Measurements from ENCODE around the gene ALB. TPM values are rescaled to one million over a fixed set of nuclear protein-coding genes. Genes with fewer than 3 reads are reported as not detected.

ALB gene
- total RNA-seq, 2 experiments from 2014 or later = not detected

- no peak for DNase-seq
- no peaks in the 10 kb centered on the region for H3K4me1 Mint-ChIP-seq (ENCODE audit: low read depth)
- POLR2A ChIA-PET = no interaction called here
- intact Hi-C loops (cut with micrococcal nuclease) = no loop called here
- CTCF ChIA-PET = no interaction called here
- no peaks in the 10 kb centered on the region for H3K36me3 Mint-ChIP-seq
- no peak overlapping the region for H3K4me3 Mint-ChIP-seq
- H3K27ac Mint-ChIP-seq = no peak overlapping the region
- peaks cover 7% of the 10 kb centered on the region for H3K27me3 Mint-ChIP-seq
- no peaks in the 10 kb centered on the region for H3K9me3 Mint-ChIP-seq
Measured at GRCh38 chr4:73436674-73437557, 32.8 kb downstream of the ALB start.

- H3K9me3 Mint-ChIP-seq = no peaks in the 10 kb centered on the region
- H3K4me1 Mint-ChIP-seq (ENCODE audit: low read depth) = no peaks in the 10 kb centered on the region
- no peaks in the 10 kb centered on the region for H3K36me3 Mint-ChIP-seq
- no peak overlapping the region for H3K4me3 Mint-ChIP-seq
- POLR2A ChIA-PET = no interaction called here
- H3K27me3 Mint-ChIP-seq = peaks cover 7% of the 10 kb centered on the region
- no peak for DNase-seq
- no peak overlapping the region for H3K27ac Mint-ChIP-seq
- intact Hi-C loops (cut with micrococcal nuclease) = no loop called here
- CTCF ChIA-PET = interaction anchor here (1.1 kb wide), 1 partner anchor 9 kb away, joined by 3 read pairs; no protein-coding TSS in a partner anchor
Measured at GRCh38 chr4:73437558-73437956, 33.5 kb downstream of the ALB start.

- H3K9me3 Mint-ChIP-seq = no peaks in the 10 kb centered on the region
- H3K4me1 Mint-ChIP-seq (ENCODE audit: low read depth) = no peaks in the 10 kb centered on the region
- DNase-seq = no peak
- peaks cover 7% of the 10 kb centered on the region for H3K27me3 Mint-ChIP-seq
- H3K4me3 Mint-ChIP-seq = no peak overlapping the region
- ChIA-PET CTCF (interaction anchor here (1.1 kb wide), 1 partner anchor 8 kb away, joined by 3 read pairs; no protein-coding TSS in a partner anchor), POLR2A (no interaction called here)
- no peak overlapping the region for H3K27ac Mint-ChIP-seq
- intact Hi-C loops (cut with micrococcal nuclease) = no loop called here
- no peaks in the 10 kb centered on the region for H3K36me3 Mint-ChIP-seq
Measured at GRCh38 chr4:73438048-73438447, 34.0 kb downstream of the ALB start.

GRCh38 chr4:73438582-73439215, 34.6 kb downstream of the ALB start:
- ChIA-PET POLR2A (no interaction called here), CTCF (interaction anchor here (1.1 kb wide), 1 partner anchor 8 kb away, joined by 3 read pairs; no protein-coding TSS in a partner anchor)
- Mint-ChIP-seq H3K27ac (no peak overlapping the region), H3K9me3 (no peaks in the 10 kb centered on the region), H3K4me3 (no peak overlapping the region), H3K36me3 (no peaks in the 10 kb centered on the region), H3K4me1 (ENCODE audit: low read depth) (no peaks in the 10 kb centered on the region), H3K27me3 (peaks cover 10% of the 10 kb centered on the region)
- DNase-seq = no peak
- intact Hi-C loops (cut with micrococcal nuclease) = no loop called here

GRCh38 chr4:73439445-73439844, 35.4 kb downstream of the ALB start:
- DNase-seq = no peak
- Mint-ChIP-seq H3K9me3 (no peaks in the 10 kb centered on the region), H3K4me1 (ENCODE audit: low read depth) (no peaks in the 10 kb centered on the region), H3K36me3 (no peaks in the 10 kb centered on the region), H3K27me3 (peaks cover 9% of the 10 kb centered on the region), H3K27ac (no peak overlapping the region), H3K4me3 (no peak overlapping the region)
- intact Hi-C loops (cut with micrococcal nuclease) = no loop called here
- ChIA-PET CTCF (no interaction called here), POLR2A (no interaction called here)

- POLR2A ChIA-PET = no interaction called here
- CTCF ChIA-PET = no interaction called here
- no peak overlapping the region for H3K4me3 Mint-ChIP-seq
Measured at GRCh38 chr4:73439991-73440390, 35.9 kb downstream of the ALB start.

GRCh38 chr4:73440653-73441052, 36.6 kb downstream of the ALB start:
- intact Hi-C loops (cut with micrococcal nuclease) = loop anchor here (10.0 kb wide), 3 partner anchors 96 to 736 kb away; no protein-coding TSS in a partner anchor
- POLR2A ChIA-PET = no interaction called here

More at GRCh38 chr4:73439991-73440390, 35.9 kb downstream of the ALB start:
- H3K9me3 Mint-ChIP-seq = no peaks in the 10 kb centered on the region
- DNase-seq = no peak
- peaks cover 8% of the 10 kb centered on the region for H3K27me3 Mint-ChIP-seq
- no peaks in the 10 kb centered on the region for H3K36me3 Mint-ChIP-seq
- H3K4me1 Mint-ChIP-seq (ENCODE audit: low read depth) = no peaks in the 10 kb centered on the region
- intact Hi-C loops (cut with micrococcal nuclease) = loop anchor here (10.0 kb wide), 3 partner anchors 95 to 735 kb away; no protein-coding TSS in a partner anchor
- no peak overlapping the region for H3K27ac Mint-ChIP-seq

GRCh38 chr4:73442275-73442674, 38.2 kb downstream of the ALB start:
- intact Hi-C loops (cut with micrococcal nuclease) = loop anchor here (10.0 kb wide), 3 partner anchors 97 to 737 kb away; no protein-coding TSS in a partner anchor
- no peaks in the 10 kb centered on the region for H3K9me3 Mint-ChIP-seq
- H3K27me3 Mint-ChIP-seq = peaks cover 10% of the 10 kb centered on the region
- CTCF ChIA-PET = no interaction called here
- no peak overlapping the region for H3K27ac Mint-ChIP-seq
- POLR2A ChIA-PET = no interaction called here
- no peak overlapping the region for H3K4me3 Mint-ChIP-seq
- H3K36me3 Mint-ChIP-seq = no peaks in the 10 kb centered on the region
- no peak for DNase-seq
- no peaks in the 10 kb centered on the region for H3K4me1 Mint-ChIP-seq (ENCODE audit: low read depth)

More at GRCh38 chr4:73440653-73441052, 36.6 kb downstream of the ALB start:
- H3K4me1 Mint-ChIP-seq (ENCODE audit: low read depth) = no peaks in the 10 kb centered on the region
- no peak for DNase-seq
- no peaks in the 10 kb centered on the region for H3K9me3 Mint-ChIP-seq
- CTCF ChIA-PET = no interaction called here
- no peak overlapping the region for H3K4me3 Mint-ChIP-seq
- H3K36me3 Mint-ChIP-seq = no peaks in the 10 kb centered on the region
- H3K27ac Mint-ChIP-seq = no peak overlapping the region
- H3K27me3 Mint-ChIP-seq = peaks cover 8% of the 10 kb centered on the region

- intact Hi-C loops (cut with micrococcal nuclease) = loop anchor here (10.0 kb wide), 3 partner anchors 98 to 738 kb away; no protein-coding TSS in a partner anchor
- no peaks in the 10 kb centered on the region for H3K9me3 Mint-ChIP-seq
Measured at GRCh38 chr4:73443224-73443623, 39.1 kb downstream of the ALB start.

GRCh38 chr4:73445383-73446335, 41.6 kb downstream of the ALB start:
- Mint-ChIP-seq H3K27ac (no peak overlapping the region), H3K27me3 (peaks cover 13% of the 10 kb centered on the region), H3K4me3 (no peak overlapping the region), H3K4me1 (ENCODE audit: low read depth) (no peaks in the 10 kb centered on the region), H3K36me3 (no peaks in the 10 kb centered on the region), H3K9me3 (no peaks in the 10 kb centered on the region)
- POLR2A ChIA-PET = no interaction called here
- intact Hi-C loops (cut with micrococcal nuclease) = loop anchor here (1.0 to 10.0 kb wide), 5 partner anchors 101 to 741 kb away; partner anchors contain the start of gene ANKRD17
- CTCF ChIA-PET = interaction anchor here (0.6 to 2.7 kb wide), 24 partner anchors 7 to 743 kb away, joined by 3 to 19 read pairs (median 4); partner anchors contain the start of gene ANKRD17
- DNase-seq = no peak

More at GRCh38 chr4:73443224-73443623, 39.1 kb downstream of the ALB start:
- POLR2A ChIA-PET = no interaction called here
- Mint-ChIP-seq H3K36me3 (no peaks in the 10 kb centered on the region), H3K27me3 (peaks cover 13% of the 10 kb centered on the region), H3K4me1 (ENCODE audit: low read depth) (no peaks in the 10 kb centered on the region), H3K4me3 (no peak overlapping the region), H3K27ac (no peak overlapping the region)
- no peak for DNase-seq
- CTCF ChIA-PET = interaction anchor here (1.5 to 2.0 kb wide), 2 partner anchors 129 to 132 kb away, joined by 4 to 5 read pairs; no protein-coding TSS in a partner anchor

GRCh38 chr4:73446336-73446938, 42.4 kb downstream of the ALB start:
- ChIA-PET POLR2A (no interaction called here), CTCF (interaction anchor here (0.6 to 2.7 kb wide), 24 partner anchors 8 to 744 kb away, joined by 3 to 19 read pairs (median 4); partner anchors contain the start of gene ANKRD17)
- no peak overlapping the region for H3K4me3 Mint-ChIP-seq
- no peaks in the 10 kb centered on the region for H3K4me1 Mint-ChIP-seq (ENCODE audit: low read depth)
- H3K27me3 Mint-ChIP-seq = peaks cover 15% of the 10 kb centered on the region
- H3K9me3 Mint-ChIP-seq = no peaks in the 10 kb centered on the region
- no peaks in the 10 kb centered on the region for H3K36me3 Mint-ChIP-seq
- intact Hi-C loops (cut with micrococcal nuclease) = loop anchor here (1.0 to 10.0 kb wide), 5 partner anchors 102 to 742 kb away; partner anchors contain the start of gene ANKRD17
- H3K27ac Mint-ChIP-seq = no peak overlapping the region
- no peak for DNase-seq
